OCI-LY7 (cell line): ENCODE data around the gene RGS19. TPM values are rescaled to one million over a fixed set of nuclear protein-coding genes. Genes with fewer than 3 reads are reported as not detected.

Experiments
- BruUV-seq: library from RNA; stranded (reverse); fragments of 400-500 nt; replicated peaks from 2 replicates; lab custom pipeline; 2021; lab: Mats Ljungman, UMichigan
- CTCF ChIA-PET: fragments of 300-600 bp; sonication (Branson Sonifier 250); formaldehyde crosslinking; loops from one replicate; lab custom pipeline; 2022; ENCODE audit warnings: antibody characterized with exemption; ENCODE audit not compliant: unreplicated experiment; lab: Charles Lee
- POLR2A ChIA-PET: fragments of 300-600 bp; sonication (Branson Sonifier 250); formaldehyde crosslinking; loops from one replicate; lab custom pipeline; 2022; ENCODE audit warnings: antibody characterized with exemption; lab: Charles Lee
- DNase-seq: peaks from one replicate; pipeline ENCODE4 v3.0.0-alpha.2; 2015; ENCODE audit warnings: low spot score
- H2AFZ ChIP-seq: fragments of 200-600 bp; sonication (generic), shearing (Covaris generic); 2 replicates; pipeline ENCODE4 v1.6.1; 2014; ENCODE audit warnings: mild to moderate bottlenecking, antibody characterized with exemption, low read length, moderate library complexity
- H3K27ac ChIP-seq: fragments of 200-600 bp; sonication (generic); 2 replicates; pipeline ENCODE4 v1.5.1; 2014; ENCODE audit warnings: mixed run types, low read depth, mild to moderate bottlenecking, moderate library complexity, low read length, inconsistent platforms; ENCODE audit not compliant: poor library complexity, severe bottlenecking
- H3K36me3 ChIP-seq: fragments of 200-600 bp; sonication (generic); 2 replicates; pipeline ENCODE4 v1.6.1; 2014; ENCODE audit warnings: mild to moderate bottlenecking, antibody characterized with exemption, low read length, moderate library complexity, mixed read lengths; ENCODE audit not compliant: insufficient read depth
- H3K4me1 ChIP-seq: fragments of 200-600 bp; sonication (generic); 2 replicates; pipeline ENCODE4 v1.5.1; 2014; ENCODE audit warnings: mild to moderate bottlenecking, low read length; ENCODE audit not compliant: insufficient read depth, poor library complexity, severe bottlenecking
- H3K4me2 ChIP-seq: fragments of 200-600 bp; sonication (generic); 2 replicates; pipeline ENCODE4 v1.6.1; 2014; ENCODE audit warnings: mild to moderate bottlenecking, low read length
- H3K4me3 ChIP-seq: fragments of 200-600 bp; sonication (generic); 2 replicates; pipeline ENCODE4 v1.5.1; 2014; ENCODE audit warnings: mild to moderate bottlenecking, low read depth, low read length; ENCODE audit not compliant: poor library complexity, severe bottlenecking
- H3K79me2 ChIP-seq: fragments of 200-600 bp; sonication (generic); 2 replicates; pipeline ENCODE4 v1.6.1; 2016; ENCODE audit warnings: low read depth, mild to moderate bottlenecking, low read length, moderate library complexity, mixed read lengths; ENCODE audit not compliant: insufficient read depth
- H3K9me2 ChIP-seq: fragments of 200-600 bp; sonication (generic); 2 replicates; pipeline ENCODE4 v1.6.1; 2016; ENCODE audit warnings: mild to moderate bottlenecking, low read length, mixed read lengths; ENCODE audit not compliant: insufficient read depth
- H3K9me3 ChIP-seq: fragments of 200-600 bp; sonication (generic); 2 replicates; pipeline ENCODE4 v1.6.1; 2014; ENCODE audit warnings: mild to moderate bottlenecking, mixed run types, low read length, mixed read lengths
- H4K20me1 ChIP-seq: fragments of 200-600 bp; sonication (generic); 2 replicates; pipeline ENCODE4 v1.6.1; 2014; ENCODE audit warnings: mild to moderate bottlenecking, antibody characterized with exemption, low read length, moderate library complexity, mixed read lengths; ENCODE audit not compliant: insufficient read depth
- CTCF ChIP-seq: fragments of 200-600 bp; sonication (generic); conservative IDR thresholded peaks from 2 replicates; pipeline ENCODE4 v1.5.1; 2014; ENCODE audit warnings: mild to moderate bottlenecking, antibody characterized with exemption, low read length, moderate library complexity, mixed read lengths
- EZH2phosphoT487 ChIP-seq: fragments of 200-600 bp; sonication (generic); IDR thresholded peaks from 2 replicates; pipeline ENCODE4 v1.6.1; 2018; ENCODE audit warnings: low read depth, borderline replicate concordance, mild to moderate bottlenecking, mixed run types, antibody characterized with exemption, low read length, moderate library complexity, mixed read lengths
- intact Hi-C: fragments of 100-400 bp; cut with micrococcal nuclease; formaldehyde crosslinking; loops from one replicate; pipeline ENCODE4 v1.10.0; 2022; ENCODE audit not compliant: unreplicated experiment
- total RNA-seq, 2 experiments: library from RNA; depleted of rRNA in 1 of 2; stranded (reverse); fragments of >200 nt in 1 of 2; shearing (Covaris generic) in 1 of 2; gene quantifications; 2 replicates each; pipeline ENCODE4 v1.2.3, GENCODE V29; 2014 to 2022

RGS19 gene
- total RNA-seq, 2 experiments from 2014 or later = 69.4 to 106 TPM

GRCh38 chr20:64025101-64025825 is 54.1 kb downstream of the RGS19 start:
- POLR2A ChIA-PET = no interaction called here
- TF ChIP-seq EZH2phosphoT487 (no peak), CTCF (no peak)
- intact Hi-C loops = no loop called here
- Histone ChIP-seq H4K20me1 (no peaks in the 10 kb centered on the region), H3K36me3 (peaks cover 98% of the 10 kb centered on the region), H3K9me3 (no peaks in the 10 kb centered on the region), H2AFZ (no peak overlapping the region), H3K4me1 (no peaks in the 10 kb centered on the region), H3K27ac (no peak overlapping the region), H3K9me2 (no peaks in the 10 kb centered on the region), H3K4me2 (no peak overlapping the region), H3K4me3 (no peak overlapping the region), H3K79me2 (no peaks in the 10 kb centered on the region)
- CTCF ChIA-PET = no interaction called here
- DNase-seq = no peak
- BruUV-seq = no TSS peak

- H3K4me3 ChIP-seq = no peak overlapping the region
- TF ChIP-seq CTCF (no peak), EZH2phosphoT487 (no peak)
- no TSS peak for BruUV-seq
- peaks cover 97% of the 10 kb centered on the region for H3K36me3 ChIP-seq
- H3K4me2 ChIP-seq = no peak overlapping the region
- no peaks in the 10 kb centered on the region for H4K20me1 ChIP-seq
- ChIA-PET CTCF (no interaction called here), POLR2A (no interaction called here)
- no peaks in the 10 kb centered on the region for H3K9me3 ChIP-seq
- intact Hi-C loops = no loop called here
- no peaks in the 10 kb centered on the region for H3K4me1 ChIP-seq
- no peaks in the 10 kb centered on the region for H3K9me2 ChIP-seq
- no peak overlapping the region for H2AFZ ChIP-seq
- H3K79me2 ChIP-seq = no peaks in the 10 kb centered on the region
- DNase-seq = no peak
- H3K27ac ChIP-seq = no peak overlapping the region
These were observed 55.0 kb downstream of the RGS19 start for GRCh38 chr20:64024141-64024990.
